Transverse colon (tissue), 4 donors: ENCODE results near the gene C12orf42. TPM values are rescaled to one million over a fixed set of nuclear protein-coding genes. Genes with fewer than 3 reads are reported as not detected.

Experiments
- DNase-seq: peaks from one replicate; pipeline ENCODE4 v3.0.0-alpha.2; 2019
- H3K27ac ChIP-seq, 4 donors: fragments of 200-600 bp; sonication (generic); 2 replicates each; pipeline ENCODE4 v1.5.1; 2016 to 2018; ENCODE audit warnings: inconsistent platforms in 4 of 4
- H3K27me3 ChIP-seq: fragments of 200-600 bp; sonication (generic); 2 replicates; pipeline ENCODE4 v1.5.1; 2017; ENCODE audit warnings: inconsistent platforms
- H3K36me3 ChIP-seq, 4 donors: fragments of 200-600 bp; sonication (generic); 2 replicates each; pipeline ENCODE4 v1.5.1; 2017 to 2019; ENCODE audit warnings: inconsistent platforms in 4 of 4
- H3K4me1 ChIP-seq, 4 donors: fragments of 200-600 bp; sonication (generic); 2 replicates each; pipeline ENCODE4 v1.5.1; 2017 to 2020; ENCODE audit warnings: inconsistent platforms in 4 of 4
- H3K4me3 ChIP-seq, 4 donors: fragments of 200-600 bp; sonication (generic); 1 replicate in 1 of 4; 2 replicates in 3 of 4; pipeline versions ENCODE4 v1.5.1 to v1.6.1; 2017 to 2019; ENCODE audit warnings: inconsistent platforms in 4 of 4
- H3K9me3 ChIP-seq, 2 donors: fragments of 200-600 bp; sonication (generic); 2 replicates each; pipeline ENCODE4 v1.5.1; 2017 to 2019; ENCODE audit warnings: inconsistent platforms in 2 of 2
- EP300 ChIP-seq: sonication (generic); formaldehyde crosslinking; IDR thresholded peaks from one replicate; pipeline ENCODE4 v1.6.1; 2017; ENCODE audit warnings: antibody characterized with exemption, low read depth
- POLR2A ChIP-seq: fragments of 450-650 bp; IDR thresholded peaks from one replicate; pipeline ENCODE4 v1.6.1; 2016; ENCODE audit warnings: antibody characterized with exemption, mild to moderate bottlenecking, moderate library complexity
- POLR2AphosphoS5 ChIP-seq, 3 donors: sonication (generic); formaldehyde crosslinking; IDR thresholded peaks; one replicate each; pipeline ENCODE4 v1.6.1; 2016; ENCODE audit warnings: antibody characterized with exemption in 3 of 3
- WGBS, 2 donors: methylation state at CpG; one replicate each; pipeline ENCODE4 v1.1.5; 2018; ENCODE audit warnings: low coverage in 1 of 2; 5-methylcytosine and 5-hydroxymethylcytosine counted together
- in situ Hi-C, 4 donors: fragments of 200-750 bp; cut with MboI; loops; one replicate each; pipeline versions ENCODE4 v1.15.0 to v1.15.1; 2017; ENCODE audit warnings: low sequenced_read_pairs in 3 of 4, low pct_ligation_motif_present in 1 of 4, low pct_unique_long_range_greater_than_20kb in 1 of 4
- intact Hi-C: fragments of 100-400 bp; cut with DNase I; formaldehyde crosslinking; loops from one replicate; pipeline ENCODE4 v1.15.1; 2023; ENCODE audit warnings: low total_unique reads
- total RNA-seq, 4 donors: library from RNA; depleted of rRNA; stranded (reverse); fragments of >200 nt; gene quantifications; one replicate each; pipeline ENCODE4 v1.1.0, GENCODE V29; 2016
- TF ChIP-seq, protein P1 (sequence below), 5 experiments: fragments of 200-600 bp in 3 of 5; fragments of 450-650 bp in 2 of 5; sonication (generic) in 3 of 5; IDR thresholded peaks; 1 replicate in 2 of 5; 2 replicates in 3 of 5; pipeline ENCODE4 v1.5.1; 2016 to 2017; ENCODE audit warnings: antibody characterized with exemption in 5 of 5, inconsistent platforms in 3 of 5, mild to moderate bottlenecking in 2 of 5, moderate library complexity in 1 of 5

The C12orf42 gene
- total RNA-seq, 4 donors from 2014 or later, result 0.79 to 43.4 TPM; not detected in 2

DNA sequence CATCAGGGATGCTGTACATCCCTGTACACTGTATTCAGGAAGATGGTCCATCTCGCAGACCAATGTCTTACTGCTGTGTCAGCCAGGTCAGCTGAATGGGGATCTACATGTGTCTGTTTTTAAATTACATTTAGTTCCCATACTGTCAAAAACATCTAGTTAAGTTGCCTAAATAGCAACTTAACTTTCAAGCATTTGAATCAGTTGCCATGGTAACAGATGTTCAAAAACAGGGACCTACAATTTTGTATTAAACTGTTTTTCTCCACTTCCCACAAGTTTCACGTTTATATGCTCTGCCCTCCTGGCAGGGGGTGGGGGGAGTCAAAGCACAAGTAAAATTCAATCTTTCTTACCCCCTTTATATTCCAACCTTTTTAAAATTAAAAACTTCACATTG is 38.3 kb downstream of the C12orf42 start:
- Histone ChIP-seq H3K36me3 (no peaks in the 10 kb centered on the region), H3K27me3 (no peaks in the 10 kb centered on the region), H3K27ac (no peak overlapping the region), H3K4me1 (no peaks in the 10 kb centered on the region), H3K9me3 (no peaks in the 10 kb centered on the region), H3K4me3 (no peak overlapping the region)
- in situ Hi-C loops, result no loop called here
- 49 to 55% methylated on average over 2 of the region's 2 CpGs for WGBS, 2 donors
- TF ChIP-seq, protein P1, sequence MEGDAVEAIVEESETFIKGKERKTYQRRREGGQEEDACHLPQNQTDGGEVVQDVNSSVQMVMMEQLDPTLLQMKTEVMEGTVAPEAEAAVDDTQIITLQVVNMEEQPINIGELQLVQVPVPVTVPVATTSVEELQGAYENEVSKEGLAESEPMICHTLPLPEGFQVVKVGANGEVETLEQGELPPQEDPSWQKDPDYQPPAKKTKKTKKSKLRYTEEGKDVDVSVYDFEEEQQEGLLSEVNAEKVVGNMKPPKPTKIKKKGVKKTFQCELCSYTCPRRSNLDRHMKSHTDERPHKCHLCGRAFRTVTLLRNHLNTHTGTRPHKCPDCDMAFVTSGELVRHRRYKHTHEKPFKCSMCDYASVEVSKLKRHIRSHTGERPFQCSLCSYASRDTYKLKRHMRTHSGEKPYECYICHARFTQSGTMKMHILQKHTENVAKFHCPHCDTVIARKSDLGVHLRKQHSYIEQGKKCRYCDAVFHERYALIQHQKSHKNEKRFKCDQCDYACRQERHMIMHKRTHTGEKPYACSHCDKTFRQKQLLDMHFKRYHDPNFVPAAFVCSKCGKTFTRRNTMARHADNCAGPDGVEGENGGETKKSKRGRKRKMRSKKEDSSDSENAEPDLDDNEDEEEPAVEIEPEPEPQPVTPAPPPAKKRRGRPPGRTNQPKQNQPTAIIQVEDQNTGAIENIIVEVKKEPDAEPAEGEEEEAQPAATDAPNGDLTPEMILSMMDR (IDR thresholded peaks at IDR 0.05), result no peak
- TF ChIP-seq POLR2AphosphoS5 (IDR thresholded peaks at IDR 0.05) (no peak), POLR2A (no peak), EP300 (no peak)
- no peak for DNase-seq
- intact Hi-C loops, result no loop called here

DNA sequence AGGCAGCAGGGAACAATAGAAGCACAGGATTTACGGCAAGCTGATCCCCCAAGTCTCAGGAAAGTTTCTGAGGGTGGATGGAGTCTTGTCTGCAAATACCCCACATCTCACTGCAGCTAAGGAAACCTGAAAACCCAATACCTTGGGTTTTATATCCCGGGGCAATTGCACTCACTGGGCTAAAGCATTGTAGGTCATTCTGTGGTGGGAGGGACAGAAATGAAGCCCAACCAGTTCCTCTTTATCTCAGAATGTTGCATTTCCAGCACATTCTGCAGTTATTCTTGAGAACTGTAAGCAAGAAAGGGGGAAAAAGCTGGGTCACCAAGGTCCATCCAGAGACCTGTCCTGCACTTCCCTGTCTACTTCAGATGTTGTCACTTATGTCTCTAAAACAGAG is 39.8 kb downstream of the C12orf42 start:
- DNase-seq, result no peak
- no peaks in the 10 kb centered on the region for H3K4me1 ChIP-seq
- intact Hi-C loops, result no loop called here
- H3K27me3 ChIP-seq, result no peaks in the 10 kb centered on the region
- no peak overlapping the region for H3K4me3 ChIP-seq
- WGBS, 2 donors, result 82 to 88% methylated on average over 1 to 2 of the region's 2 CpGs
- H3K36me3 ChIP-seq, result no peaks in the 10 kb centered on the region
- in situ Hi-C loops, result no loop called here
- no peak overlapping the region for H3K27ac ChIP-seq
- H3K9me3 ChIP-seq, result no peaks in the 10 kb centered on the region
- TF ChIP-seq, protein P1 (IDR thresholded peaks at IDR 0.05), result no peak
- no peak for TF ChIP-seq POLR2AphosphoS5 (IDR thresholded peaks at IDR 0.05)
- no peak for TF ChIP-seq EP300
- TF ChIP-seq POLR2A, result no peak

DNA sequence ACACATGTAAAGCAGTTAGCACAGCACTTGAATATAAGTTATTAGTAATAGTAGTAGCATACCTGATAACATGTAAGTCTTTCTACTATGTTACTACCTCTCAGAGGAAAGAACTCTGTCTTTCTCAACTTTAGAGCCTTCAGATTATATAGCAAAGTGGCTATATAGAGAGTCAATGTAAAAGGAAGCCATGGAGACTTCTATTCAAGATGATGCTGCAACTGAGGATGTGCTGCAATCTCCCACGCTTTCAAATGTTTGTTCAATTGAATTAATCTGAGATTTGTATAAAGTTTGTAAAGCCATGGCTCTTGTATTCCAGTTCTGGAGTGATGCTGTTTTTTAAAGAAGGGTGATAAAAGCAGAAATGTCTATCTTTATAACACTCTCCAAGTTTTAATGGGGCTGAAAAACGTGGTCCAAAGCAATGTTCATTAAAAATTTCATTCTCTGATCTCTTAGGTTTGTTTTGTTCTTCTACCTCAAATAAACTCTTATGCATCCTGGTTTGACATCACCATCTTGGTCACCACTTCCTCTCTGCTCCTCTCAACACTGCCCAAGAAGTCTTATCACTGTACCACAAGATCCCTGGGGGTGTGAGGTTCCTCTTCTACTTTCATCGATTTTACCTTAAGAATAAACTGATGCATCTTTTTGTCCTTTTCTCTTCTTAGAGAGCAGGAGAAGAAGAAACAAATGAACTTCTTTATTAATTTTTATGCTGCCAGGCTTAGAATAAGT is 40.6 kb downstream of the C12orf42 start:
- intact Hi-C loops (no loop called here), in situ Hi-C loops (no loop called here)
- H3K4me3 ChIP-seq, result no peak overlapping the region
- H3K27me3 ChIP-seq, result no peaks in the 10 kb centered on the region
- no peak for DNase-seq
- no peaks in the 10 kb centered on the region for H3K9me3 ChIP-seq
- no peaks in the 10 kb centered on the region for H3K36me3 ChIP-seq
- TF ChIP-seq POLR2A, result no peak
- TF ChIP-seq, protein P1 (IDR thresholded peaks at IDR 0.05), result no peak
- TF ChIP-seq EP300, result no peak
- TF ChIP-seq POLR2AphosphoS5 (IDR thresholded peaks at IDR 0.05), result no peak
- WGBS, 2 donors, result 52 to 70% methylated on average over 3 of the region's 3 CpGs
- no peaks in the 10 kb centered on the region for H3K4me1 ChIP-seq
- H3K27ac ChIP-seq, result no peak overlapping the region

DNA sequence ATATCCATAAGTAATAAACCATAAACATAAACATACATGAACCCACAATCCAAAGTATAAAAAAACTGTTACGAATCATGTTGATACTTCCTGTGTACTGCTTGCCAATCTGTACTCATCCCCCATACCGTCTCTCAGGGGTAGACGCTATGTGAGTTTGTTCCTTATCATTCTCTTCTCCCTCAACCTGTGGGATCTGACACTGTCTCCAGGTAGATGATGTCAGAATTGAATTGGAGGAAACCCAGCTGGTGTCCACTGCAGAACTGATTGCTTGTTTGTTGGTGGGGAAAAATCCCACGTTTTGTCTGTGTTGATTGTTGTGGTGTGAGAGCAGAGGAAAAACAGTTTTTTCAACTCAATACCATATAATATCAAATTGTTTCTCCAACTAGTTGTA is 50.8 kb downstream of the C12orf42 start:
- TF ChIP-seq EP300, result no peak
- in situ Hi-C loops (no loop called here), intact Hi-C loops (no loop called here)
- H3K9me3 ChIP-seq, result no peaks in the 10 kb centered on the region
- H3K36me3 ChIP-seq, result no peaks in the 10 kb centered on the region
- H3K27ac ChIP-seq, result no peak overlapping the region
- no peak overlapping the region for H3K4me3 ChIP-seq
- no peaks in the 10 kb centered on the region for H3K27me3 ChIP-seq
- 65 to 73% methylated on average over 4 of the region's 4 CpGs for WGBS, 2 donors
- no peaks in the 10 kb centered on the region for H3K4me1 ChIP-seq
- DNase-seq, result no peak

DNA sequence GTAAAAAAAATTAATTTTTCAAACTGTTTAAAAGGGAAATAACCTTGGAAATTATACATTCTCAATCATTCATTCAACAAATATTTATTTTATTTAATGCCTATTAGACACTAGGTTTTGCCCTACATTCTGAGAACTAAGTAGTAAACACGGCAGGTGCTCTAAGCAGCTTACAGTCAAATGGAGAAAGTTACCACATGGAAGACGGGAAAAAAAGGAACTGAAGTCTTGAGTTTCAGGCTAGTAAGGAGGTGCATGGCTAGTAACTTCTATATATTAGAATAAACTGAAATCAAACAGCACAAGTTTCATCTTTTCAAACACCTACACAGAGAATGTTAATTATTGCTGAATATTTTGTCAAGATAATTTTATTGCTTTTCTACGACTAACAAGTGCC is 52.9 kb downstream of the C12orf42 start:
- 62 to 70% methylated on average over 3 of the region's 3 CpGs for WGBS, 2 donors
- no peaks in the 10 kb centered on the region for H3K27me3 ChIP-seq
- in situ Hi-C loops (no loop called here), intact Hi-C loops (no loop called here)
- TF ChIP-seq POLR2AphosphoS5 (IDR thresholded peaks at IDR 0.05), result no peak
- TF ChIP-seq EP300, result no peak
- TF ChIP-seq POLR2A, result no peak
- TF ChIP-seq, protein P1 (IDR thresholded peaks at IDR 0.05), result no peak
- H3K27ac ChIP-seq, result no peak overlapping the region
- H3K4me1 ChIP-seq, result no peaks in the 10 kb centered on the region
- no peaks in the 10 kb centered on the region for H3K9me3 ChIP-seq
- no peak for DNase-seq
- no peaks in the 10 kb centered on the region for H3K36me3 ChIP-seq
- H3K4me3 ChIP-seq, result no peak overlapping the region
